Mesendoderm (in vitro differentiated cells): ENCODE results near the gene CPPED1.

Experiments used
- DNase-seq: peaks from one replicate; pipeline ENCODE4 v3.0.0; 2013
- H2AK5ac ChIP-seq: 2 replicates; pipeline ENCODE4 v1.6.1; 2013; ENCODE audit warnings: low read length, inconsistent platforms
- H2BK120ac ChIP-seq: 2 replicates; pipeline ENCODE4 v1.6.1; 2013; ENCODE audit warnings: low read depth, mild to moderate bottlenecking, low read length, moderate library complexity, mixed read lengths
- H2BK15ac ChIP-seq: replicated peaks from 2 replicates; pipeline ENCODE4 v1.6.1; 2013; ENCODE audit warnings: low read depth, mild to moderate bottlenecking, moderate library complexity
- H2BK5ac ChIP-seq: 2 replicates; pipeline ENCODE4 v1.6.1; 2013; ENCODE audit warnings: low read length, inconsistent platforms
- H3K18ac ChIP-seq: 2 replicates; pipeline ENCODE4 v1.6.1; 2013; ENCODE audit warnings: mild to moderate bottlenecking, low read length, mixed read lengths
- H3K23ac ChIP-seq: one replicate; pipeline ENCODE4 v1.6.1; 2013; ENCODE audit warnings: low read length
- H3K27ac ChIP-seq: 2 replicates; pipeline ENCODE4 v1.5.1; 2013; ENCODE audit warnings: low read depth, mild to moderate bottlenecking, inconsistent platforms, low read length, moderate library complexity
- H3K27me3 ChIP-seq: 2 replicates; pipeline ENCODE4 v1.6.1; 2013; ENCODE audit warnings: low read length, control low read depth, mild to moderate bottlenecking, inconsistent platforms; ENCODE audit not compliant: insufficient read depth, poor library complexity
- H3K36me3 ChIP-seq: 2 replicates; pipeline ENCODE4 v1.6.1; 2013; ENCODE audit warnings: low read length, inconsistent platforms; ENCODE audit not compliant: control insufficient read depth, insufficient read depth
- H3K4ac ChIP-seq: one replicate; pipeline ENCODE4 v1.6.1; 2013; ENCODE audit warnings: low read depth, mild to moderate bottlenecking, low read length, moderate library complexity
- H3K4me1 ChIP-seq: 2 replicates; pipeline ENCODE4 v1.6.1; 2013; ENCODE audit warnings: low read depth, low read length, inconsistent platforms; ENCODE audit not compliant: control insufficient read depth
- H3K4me2 ChIP-seq: 2 replicates; pipeline ENCODE4 v1.6.1; 2013; ENCODE audit warnings: low read length
- H3K4me3 ChIP-seq: 2 replicates; pipeline ENCODE4 v1.5.1; 2013; ENCODE audit warnings: mild to moderate bottlenecking, low read length
- H3K56ac ChIP-seq: one replicate; pipeline ENCODE4 v1.6.1; 2013; ENCODE audit warnings: low read length
- H3K79me1 ChIP-seq: 2 replicates; pipeline ENCODE4 v1.6.1; 2013; ENCODE audit warnings: low read length, inconsistent platforms
- H3K79me2 ChIP-seq: 2 replicates; pipeline ENCODE4 v1.6.1; 2013; ENCODE audit warnings: mild to moderate bottlenecking, low read length; ENCODE audit not compliant: control insufficient read depth, insufficient read depth
- H3K9ac ChIP-seq: 2 replicates; pipeline ENCODE4 v1.6.1; 2013; ENCODE audit warnings: low read length, inconsistent platforms
- H4K5ac ChIP-seq: one replicate; pipeline ENCODE4 v1.6.1; 2013; ENCODE audit warnings: low read length
- H4K8ac ChIP-seq: one replicate; pipeline ENCODE4 v1.6.1; 2013; ENCODE audit warnings: low read depth, mild to moderate bottlenecking, control low read depth, low read length, moderate library complexity
- WGBS: extraction: QIAGEN DNeasy Blood & Tissue Kit; methylation state at CpG from one replicate; pipeline ENCODE4 v1.1.7; 2013; ENCODE audit warnings: low lambda C conversion rate, missing lambda C conversion rate; ENCODE audit not compliant: insufficient coverage; ENCODE audit errors: extremely low coverage; 5-methylcytosine and 5-hydroxymethylcytosine counted together

CPPED1 gene

DNA sequence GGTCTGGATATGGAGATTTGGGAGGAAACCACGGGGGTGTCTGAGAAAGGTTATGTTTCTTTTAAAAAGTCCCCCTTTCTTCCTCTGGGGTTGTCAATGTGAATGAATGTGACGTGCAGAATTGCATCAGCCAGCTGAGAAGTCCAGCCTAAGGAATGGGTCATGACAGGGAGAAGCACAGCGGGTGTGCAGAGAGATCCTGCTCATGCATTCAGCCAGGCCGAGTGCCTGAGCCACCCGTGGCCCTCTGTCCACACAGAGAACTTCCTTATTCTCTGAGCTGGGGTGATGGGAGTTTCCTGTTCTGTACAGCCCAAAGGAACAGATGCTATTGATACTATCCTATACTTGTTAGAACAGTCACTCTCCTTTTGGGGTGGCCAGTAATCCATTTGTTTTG is 117.9 kb downstream of the CPPED1 start:
- no peak overlapping the region for H2BK120ac ChIP-seq
- no peak overlapping the region for H3K27ac ChIP-seq
- WGBS = no CpG with 5 or more reads among the region's 5 CpGs

DNA sequence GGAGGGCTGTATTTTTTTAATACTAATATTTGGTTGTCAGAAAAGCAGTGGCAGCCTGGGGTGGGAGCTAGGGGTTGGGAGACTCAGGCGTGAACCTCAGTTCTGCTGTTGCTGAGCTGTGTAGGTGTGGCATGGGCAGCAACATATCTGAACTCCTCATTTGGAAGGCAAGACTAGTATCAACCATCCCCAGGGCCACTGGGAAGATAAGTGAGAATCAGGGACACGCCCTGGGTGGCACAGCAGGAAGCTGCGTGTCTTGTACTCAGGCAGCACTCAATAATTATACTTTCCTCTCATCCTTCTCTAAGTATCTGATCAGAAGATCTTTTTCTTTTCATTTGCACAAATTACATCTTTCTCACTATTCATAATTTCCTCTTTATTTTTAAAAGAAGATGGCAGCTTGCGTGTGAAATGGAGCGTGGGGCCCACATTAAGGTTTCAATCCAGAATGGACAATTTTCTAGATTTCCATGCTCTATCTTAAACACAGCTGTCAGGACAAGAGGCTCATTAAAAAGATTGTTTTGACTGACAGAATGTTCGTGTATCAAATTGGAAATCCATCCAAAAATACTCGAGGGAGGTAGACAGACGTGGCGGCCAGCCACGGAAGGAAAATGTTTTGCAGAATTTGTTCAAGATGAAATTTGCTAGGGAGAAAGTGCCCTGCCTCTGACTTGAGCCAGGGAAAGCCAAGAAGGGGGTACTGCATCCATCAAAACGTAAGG is 121.1 kb downstream of the CPPED1 start:
- Histone ChIP-seq H2AK5ac (no peak overlapping the region), H3K9ac (no peak overlapping the region), H4K8ac (no peak overlapping the region), H2BK5ac (no peak overlapping the region), H3K79me2 (no peaks in the 10 kb centered on the region), H3K36me3 (no peaks in the 10 kb centered on the region), H3K18ac (no peak overlapping the region), H3K27ac (no peak overlapping the region), H3K4me1 (no peaks in the 10 kb centered on the region), H3K27me3 (no peaks in the 10 kb centered on the region), H3K56ac (no peak overlapping the region), H3K4ac (no peak overlapping the region), H3K23ac (no peak overlapping the region), H2BK120ac (no peak overlapping the region), H3K79me1 (no peaks in the 10 kb centered on the region), H2BK15ac (no peak overlapping the region), H3K4me3 (no peak overlapping the region), H3K4me2 (no peak overlapping the region), H4K5ac (no peak overlapping the region)
- DNase-seq = no peak
- WGBS = no CpG with 5 or more reads among the region's 11 CpGs

More for the DNA sequence above, 117.9 kb downstream of the CPPED1 start:
- no peak overlapping the region for H3K23ac ChIP-seq
- no peaks in the 10 kb centered on the region for H3K27me3 ChIP-seq
- no peak overlapping the region for H2BK5ac ChIP-seq
- H3K4me3 ChIP-seq = no peak overlapping the region
- H3K9ac ChIP-seq = no peak overlapping the region
- no peak overlapping the region for H3K56ac ChIP-seq
- no peak overlapping the region for H2AK5ac ChIP-seq
- H3K4me2 ChIP-seq = no peak overlapping the region
- H4K5ac ChIP-seq = no peak overlapping the region
- H3K18ac ChIP-seq = no peak overlapping the region
- H3K79me2 ChIP-seq = no peaks in the 10 kb centered on the region
- H3K4ac ChIP-seq = no peak overlapping the region
- H3K36me3 ChIP-seq = no peaks in the 10 kb centered on the region
- no peaks in the 10 kb centered on the region for H3K79me1 ChIP-seq
- no peak overlapping the region for H2BK15ac ChIP-seq
- DNase-seq = peak; percentile 8
- H3K4me1 ChIP-seq = no peaks in the 10 kb centered on the region
- no peak overlapping the region for H4K8ac ChIP-seq

DNA sequence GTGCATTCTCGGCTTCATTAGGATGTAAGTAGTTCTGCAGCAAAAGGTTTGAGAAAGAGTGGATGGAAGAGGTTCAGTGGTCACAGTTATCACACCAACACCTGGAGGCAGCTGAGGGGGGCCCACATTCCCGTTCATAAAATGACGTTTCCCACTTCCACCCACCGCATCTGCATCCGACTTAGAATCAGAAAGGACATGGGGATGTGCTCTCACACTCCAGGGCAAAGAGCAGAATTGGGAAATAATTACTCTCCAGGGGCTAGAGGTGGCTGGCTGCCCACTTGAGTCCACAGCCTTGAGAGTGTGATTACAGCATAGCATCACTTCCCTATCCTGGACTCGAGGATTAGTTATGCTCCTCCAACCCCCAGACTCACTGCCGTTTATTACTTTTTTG is 122.0 kb downstream of the CPPED1 start:
- H3K79me2 ChIP-seq = no peaks in the 10 kb centered on the region
- no peak overlapping the region for H3K9ac ChIP-seq
- H3K4me1 ChIP-seq = no peaks in the 10 kb centered on the region
- H2BK120ac ChIP-seq = no peak overlapping the region
- H3K79me1 ChIP-seq = no peaks in the 10 kb centered on the region
- no peak for DNase-seq
- no peaks in the 10 kb centered on the region for H3K27me3 ChIP-seq
- no peak overlapping the region for H3K4ac ChIP-seq
- no peaks in the 10 kb centered on the region for H3K36me3 ChIP-seq
- no CpG with 5 or more reads among the region's 7 CpGs for WGBS
- no peak overlapping the region for H2BK5ac ChIP-seq
- H3K4me2 ChIP-seq = no peak overlapping the region
- H4K8ac ChIP-seq = no peak overlapping the region
- no peak overlapping the region for H3K56ac ChIP-seq
- H3K27ac ChIP-seq = no peak overlapping the region
- no peak overlapping the region for H2AK5ac ChIP-seq
- H3K18ac ChIP-seq = no peak overlapping the region
- no peak overlapping the region for H4K5ac ChIP-seq
- no peak overlapping the region for H2BK15ac ChIP-seq
- H3K23ac ChIP-seq = no peak overlapping the region
- H3K4me3 ChIP-seq = no peak overlapping the region

DNA sequence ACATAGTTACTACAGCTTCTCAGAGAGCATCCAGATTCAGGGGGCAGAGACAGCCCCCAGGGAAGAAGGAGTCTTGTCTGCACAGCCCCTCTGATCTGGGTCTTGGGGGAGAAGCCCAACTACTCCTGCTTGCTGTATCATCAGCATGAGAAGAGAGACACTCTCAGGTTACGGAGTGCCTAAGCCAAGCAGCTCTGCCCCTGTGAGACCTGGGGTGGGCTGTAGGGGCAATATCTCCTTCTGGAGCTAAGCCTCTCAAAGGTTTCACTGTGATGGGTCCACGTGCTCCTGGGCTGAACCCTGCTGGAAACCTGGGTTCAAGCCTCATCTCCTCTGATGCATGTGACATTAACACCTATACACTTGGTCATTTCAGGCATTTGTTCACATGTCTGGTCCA is 123.2 kb downstream of the CPPED1 start:
- no peaks in the 10 kb centered on the region for H3K36me3 ChIP-seq
- WGBS = no CpG with 5 or more reads among the region's 2 CpGs

DNA sequence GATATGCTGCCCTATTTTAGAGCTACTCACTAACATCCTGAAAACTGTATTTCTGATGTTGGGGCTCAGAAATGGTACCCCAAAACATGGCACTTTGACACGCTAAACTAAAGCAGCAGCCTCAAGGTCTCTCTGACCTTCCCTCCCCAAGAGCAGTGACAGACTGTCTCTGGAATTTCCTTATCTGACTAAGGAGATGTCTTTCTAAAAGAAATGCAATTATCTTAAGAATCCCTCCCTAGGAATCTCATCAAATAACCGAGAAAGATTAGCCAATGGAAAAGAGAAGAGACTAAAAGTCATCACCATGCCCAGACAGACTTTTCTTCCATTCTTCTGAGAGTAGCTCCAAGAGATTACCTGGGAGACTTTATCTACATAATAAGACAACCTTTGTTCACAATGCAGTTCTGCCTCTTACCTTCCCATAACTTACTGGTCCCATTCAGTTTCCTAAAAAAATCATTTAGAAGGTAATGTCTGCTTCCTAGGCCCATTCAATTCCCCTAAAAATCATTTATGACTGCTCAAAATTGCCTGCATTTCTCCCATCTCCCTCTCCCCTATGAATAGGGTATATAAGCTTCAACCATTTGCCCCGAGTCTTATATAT is 123.9 kb downstream of the CPPED1 start:
- Histone ChIP-seq H2BK120ac (no peak overlapping the region), H3K4me2 (no peak overlapping the region), H3K27me3 (no peaks in the 10 kb centered on the region), H3K4me3 (no peak overlapping the region), H2BK5ac (no peak overlapping the region), H3K23ac (no peak overlapping the region), H3K4me1 (no peaks in the 10 kb centered on the region), H2BK15ac (no peak overlapping the region), H3K9ac (no peak overlapping the region), H3K18ac (no peak overlapping the region), H3K56ac (no peak overlapping the region), H4K8ac (no peak overlapping the region), H3K36me3 (no peaks in the 10 kb centered on the region), H3K79me2 (no peaks in the 10 kb centered on the region), H3K79me1 (no peaks in the 10 kb centered on the region), H4K5ac (no peak overlapping the region), H2AK5ac (no peak overlapping the region), H3K4ac (no peak overlapping the region), H3K27ac (peak overlapping the region; percentile 42)
- peak; percentile 89 for DNase-seq
- no CpG with 5 or more reads among the region's 3 CpGs for WGBS

More for the DNA sequence above, 123.2 kb downstream of the CPPED1 start:
- Histone ChIP-seq H3K4ac (no peak overlapping the region), H4K5ac (no peak overlapping the region), H2BK15ac (no peak overlapping the region), H3K56ac (no peak overlapping the region), H3K79me2 (no peaks in the 10 kb centered on the region), H3K4me2 (no peak overlapping the region), H3K23ac (no peak overlapping the region), H2BK5ac (no peak overlapping the region), H3K27ac (peak overlapping the region; percentile 42), H2BK120ac (no peak overlapping the region), H3K27me3 (no peaks in the 10 kb centered on the region), H4K8ac (no peak overlapping the region), H3K4me3 (no peak overlapping the region), H3K79me1 (no peaks in the 10 kb centered on the region), H3K9ac (no peak overlapping the region), H3K4me1 (no peaks in the 10 kb centered on the region), H3K18ac (peak overlapping the region; percentile 18), H2AK5ac (no peak overlapping the region)
- DNase-seq = peak; percentile 3
